ENCODE data around the gene SOX15.
"Not testable (repeated sequence)": the region's sequence is repeated elsewhere in the genome, so short reads cannot be mapped to it uniquely, and the experiment has no call there.

Gene SOX15

DNA sequence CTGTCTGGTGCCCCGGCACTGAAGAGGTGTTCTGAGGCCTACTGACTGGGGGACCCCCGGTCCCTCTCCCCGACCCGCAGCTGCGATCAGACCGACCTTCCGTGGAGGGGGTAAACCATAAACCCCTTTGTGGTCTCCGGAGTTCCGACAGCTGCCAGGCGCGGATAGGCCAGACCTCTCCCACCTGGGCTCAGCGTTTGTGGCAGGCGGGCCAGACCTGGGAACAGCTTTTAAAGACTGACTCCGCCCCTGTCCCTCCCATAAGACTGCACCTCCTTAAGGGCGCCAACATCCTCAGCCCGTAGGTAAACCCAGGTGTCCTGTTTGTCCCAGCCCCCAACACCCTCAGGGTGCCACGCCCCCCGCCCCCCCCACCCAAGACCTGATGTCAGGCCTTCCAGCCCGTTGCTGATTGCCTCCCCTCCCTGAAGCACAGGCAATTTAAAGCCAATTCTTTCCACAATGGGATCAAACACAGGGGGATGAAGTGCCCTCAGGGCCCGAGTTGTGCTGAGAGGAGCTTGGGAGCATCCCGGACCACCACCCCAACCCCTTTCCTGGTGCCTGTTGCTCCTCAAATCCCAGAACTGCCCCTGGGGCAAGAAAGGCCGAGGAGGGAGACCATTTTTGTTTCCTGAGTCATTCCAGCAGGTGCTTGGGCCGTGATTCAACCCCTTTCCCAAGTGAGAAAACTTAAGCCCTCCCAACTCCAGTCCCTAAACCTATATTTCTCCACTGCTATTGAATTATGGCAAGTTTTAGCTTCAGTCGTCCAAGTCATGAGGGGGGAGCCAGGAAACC, at the start of gene SOX15:
Gene SOX15 (minus strand): TSS at position 204 of the 801 bp plus-strand sequence. CDS start 418 bp downstream, outside the sequence.
- DNase-seq (ENCODE audit: low read depth) = peak; percentile 51

DNA sequence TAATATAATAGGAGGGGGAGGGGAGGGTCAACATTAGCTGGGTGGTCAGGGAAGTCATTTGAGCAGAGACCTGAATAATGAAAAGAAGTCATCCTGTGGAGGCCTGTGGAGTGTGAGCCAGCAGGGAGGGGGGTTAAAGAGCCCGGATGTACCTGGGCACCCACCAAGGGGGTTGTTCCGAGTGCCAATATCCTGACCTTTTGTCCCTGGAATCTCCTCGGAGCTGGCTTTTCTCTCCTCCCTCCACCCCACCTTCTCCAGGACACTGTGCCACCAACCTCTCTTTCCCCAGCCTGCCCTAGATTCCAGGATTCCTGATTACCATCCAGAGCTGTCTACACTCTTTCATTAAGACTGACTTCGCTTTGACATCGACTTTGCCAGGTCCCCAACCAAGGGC, 46.3 kb upstream of the SOX15 start:
- no peak for DNase-seq (ENCODE audit: low read depth)

DNA sequence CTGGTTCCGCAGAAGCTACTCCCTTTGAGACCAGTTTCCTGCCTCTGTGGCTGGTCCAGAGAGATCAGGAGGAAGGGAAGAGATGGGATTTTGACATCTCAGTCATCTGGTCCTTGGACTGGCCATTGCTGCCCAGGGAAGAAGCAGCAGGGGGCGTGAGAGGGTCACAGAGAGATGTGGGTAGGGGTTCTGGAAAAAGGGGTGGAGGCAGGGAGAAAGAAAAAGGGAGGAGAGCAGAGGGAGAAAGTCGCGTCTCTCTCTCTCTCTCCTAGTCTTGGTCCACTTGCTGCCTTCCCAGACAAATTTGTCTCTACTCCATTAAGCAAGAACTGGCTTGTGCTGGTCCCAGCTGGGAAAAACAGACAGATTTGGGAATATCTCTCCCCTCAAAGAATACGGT, 44.5 kb upstream of the SOX15 start:
- DNase-seq (ENCODE audit: low read depth) = no peak

DNA sequence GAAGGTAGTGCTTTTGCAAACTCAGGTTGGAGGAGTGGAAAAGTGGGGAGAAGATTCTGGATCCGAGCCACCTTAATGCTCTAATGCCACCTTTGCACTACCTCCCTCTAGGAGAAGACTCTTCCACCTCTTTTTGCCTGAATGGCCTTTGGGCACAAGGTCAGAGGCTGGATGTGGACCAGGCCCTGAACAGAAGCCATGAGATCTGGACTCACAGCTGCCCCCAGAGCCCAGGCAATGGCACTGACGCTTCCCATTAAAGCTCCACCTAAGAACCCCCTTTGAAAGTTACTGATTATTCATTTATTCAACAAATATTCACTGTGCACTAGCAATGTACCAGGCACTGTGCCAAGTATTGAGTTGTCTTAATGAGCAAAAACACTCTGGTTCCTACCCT, 43.2 kb upstream of the SOX15 start:
- DNase-seq (ENCODE audit: low read depth) = no peak

DNA sequence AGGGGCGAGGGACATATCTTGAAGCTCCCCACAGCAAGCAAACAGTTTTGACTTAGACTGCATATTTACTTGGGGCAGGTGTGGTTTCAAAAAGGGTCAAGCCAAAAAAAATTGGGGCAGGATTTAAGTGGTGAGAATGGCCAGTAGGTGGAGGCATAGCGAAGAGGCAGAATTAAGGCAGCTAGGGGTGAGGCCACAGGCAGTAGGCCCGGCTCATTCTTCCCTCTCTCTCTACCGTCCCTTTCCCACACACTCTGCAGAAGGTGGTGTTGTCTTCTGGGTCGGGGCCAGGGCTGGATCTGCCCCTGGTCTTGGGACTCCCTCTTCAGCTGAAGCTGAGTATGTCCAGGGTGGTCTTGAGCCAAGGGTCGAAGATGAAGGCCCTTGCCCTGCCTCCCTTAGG, 42.6 kb upstream of the SOX15 start:
- DNase-seq (ENCODE audit: low read depth) = peak; percentile 50

DNA sequence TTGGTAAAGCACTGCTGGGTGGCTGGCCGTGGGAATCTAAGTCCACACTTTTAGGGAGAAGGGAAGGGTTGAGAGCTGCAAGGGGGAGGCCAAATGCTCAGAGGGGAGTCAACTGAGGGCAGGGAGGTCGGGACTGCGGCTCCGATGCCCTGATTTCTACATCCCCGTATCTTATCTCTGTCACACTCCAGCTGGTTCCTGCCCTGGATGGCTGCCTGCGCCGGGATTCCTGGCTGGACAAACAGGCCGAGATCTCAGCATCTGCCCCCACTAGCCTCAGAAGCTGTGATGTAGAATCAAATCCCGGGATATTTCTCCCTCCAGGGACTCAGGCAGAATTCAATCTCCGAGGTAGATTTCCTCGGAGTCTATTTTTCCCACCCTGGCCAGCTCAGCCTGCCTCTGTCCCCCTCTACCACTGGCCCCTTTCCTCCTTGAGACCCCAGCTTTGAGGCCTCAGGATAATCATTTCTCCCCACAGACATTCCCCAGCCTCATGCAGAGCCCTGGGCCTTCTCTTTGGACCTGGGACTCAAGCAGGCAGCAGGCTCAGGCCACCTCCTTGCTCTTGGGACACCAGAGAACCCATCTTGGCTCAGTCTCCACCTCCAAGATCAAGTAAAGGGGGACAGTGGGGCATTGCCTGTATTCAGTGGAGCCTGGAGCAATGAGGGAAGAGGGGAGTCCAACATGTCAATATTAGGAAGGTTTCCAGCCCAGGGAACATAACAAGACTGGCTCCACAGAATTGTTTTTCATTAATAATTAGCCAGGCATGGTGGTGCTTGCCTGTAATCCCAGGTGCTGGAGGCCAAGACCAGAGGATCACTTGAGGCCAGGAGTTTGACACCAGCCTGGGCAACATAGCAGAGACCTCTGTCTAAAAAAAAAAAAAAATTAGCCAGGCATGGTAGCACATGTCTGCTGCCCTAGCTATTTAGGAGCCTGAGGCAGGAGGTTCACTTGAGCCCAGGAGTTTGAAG, 41.8 kb upstream of the SOX15 start:
- DNase-seq (ENCODE audit: low read depth) = no peak

DNA sequence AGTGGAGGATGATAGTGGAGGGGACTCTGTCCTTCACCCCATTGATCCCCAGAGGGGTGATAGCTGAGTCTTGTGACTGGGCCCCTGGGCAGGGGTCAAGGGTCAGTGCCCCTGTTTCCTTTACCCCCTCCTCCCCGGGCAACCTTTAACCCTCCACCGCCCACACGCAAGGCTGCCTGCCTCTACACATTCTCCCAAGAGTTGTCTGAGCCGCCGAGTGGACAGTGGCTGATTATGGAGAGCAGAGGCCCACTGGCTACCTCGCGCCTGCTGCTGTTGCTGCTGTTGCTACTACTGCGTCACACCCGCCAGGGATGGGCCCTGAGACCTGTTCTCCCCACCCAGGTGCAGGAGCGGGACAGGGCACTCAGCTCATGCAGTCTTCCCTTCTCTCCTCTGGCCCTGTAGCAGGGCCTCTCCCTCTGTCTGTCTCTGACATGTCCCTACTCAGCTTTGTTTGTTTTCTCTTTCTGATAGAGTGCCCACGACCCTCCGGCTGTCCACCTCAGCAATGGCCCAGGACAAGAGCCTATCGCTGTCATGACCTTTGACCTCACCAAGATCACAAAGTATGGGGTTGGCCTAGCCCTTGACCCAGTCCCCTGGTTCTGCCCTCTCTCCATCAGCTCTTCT, 40.2 kb upstream of the SOX15 start, which contains the start of gene SHBG:
Gene SHBG (plus strand): TSS at position 197 of the 633 bp plus-strand sequence. CDS start 38 bp downstream, at position 235.
- DNase-seq (ENCODE audit: low read depth) = no peak

DNA sequence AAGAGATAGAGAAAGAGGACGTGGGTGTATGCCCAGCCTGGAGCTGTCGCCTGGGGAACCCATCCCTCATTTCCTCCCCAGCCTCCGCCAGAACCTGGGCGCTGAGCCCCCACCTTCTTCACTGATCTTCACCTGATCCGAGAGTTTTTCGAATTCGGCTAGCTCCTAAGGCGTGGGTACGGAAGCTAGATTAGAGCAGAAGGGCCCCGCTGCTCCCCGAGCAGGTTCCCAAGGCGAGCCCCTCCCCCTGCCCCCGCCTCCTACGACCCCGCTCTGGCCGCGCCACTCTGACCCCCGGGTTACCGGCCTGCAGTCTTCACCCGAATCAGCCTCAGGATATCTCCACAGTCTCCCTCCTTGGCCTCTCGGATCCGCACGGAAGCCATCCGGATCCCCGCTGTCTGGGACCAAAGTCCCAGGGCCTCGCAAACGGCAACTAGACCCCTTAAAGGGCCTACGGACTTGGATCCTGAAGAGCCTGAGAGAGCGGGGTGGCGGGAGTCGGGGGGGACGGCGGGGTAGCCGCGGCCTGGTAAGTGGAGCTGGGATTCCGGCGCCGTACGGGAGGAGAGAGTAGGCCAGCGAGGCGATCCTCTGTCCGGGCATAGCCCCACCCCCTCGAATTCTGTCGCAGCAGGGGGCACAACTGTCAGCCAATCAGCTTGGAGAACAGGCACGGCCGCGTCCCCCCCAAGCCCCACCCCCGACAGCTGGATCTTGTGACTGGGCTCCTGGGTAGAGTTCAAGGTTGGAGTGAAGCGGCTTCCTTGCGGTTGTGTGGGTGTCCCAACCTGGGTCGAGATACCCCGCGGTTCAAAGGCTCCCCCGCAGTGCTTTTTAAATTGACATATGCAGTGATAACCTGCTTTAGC, 37.6 kb upstream of the SOX15 start, which contains the start of gene SAT2:
Gene SAT2 (minus strand): TSS at position 572 of the 872 bp plus-strand sequence. CDS start 186 bp downstream, at position 386.
- DNase-seq (ENCODE audit: low read depth) = peak; percentile 93

DNA sequence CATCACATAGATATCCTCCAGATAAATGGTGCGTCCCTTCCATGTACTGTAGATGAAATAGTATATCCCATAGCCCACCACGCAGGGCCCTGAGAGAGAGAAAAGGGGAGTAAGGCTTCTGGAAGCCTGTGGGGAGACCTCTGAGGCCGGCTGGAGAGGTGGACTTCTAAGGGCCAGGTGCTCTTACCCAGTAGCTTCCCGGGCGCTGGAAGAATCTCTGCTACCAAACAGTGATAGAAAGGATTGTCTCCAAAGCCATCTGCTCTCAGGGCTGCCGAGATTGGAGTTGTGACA, 37.0 kb upstream of the SOX15 start:
- no peak for DNase-seq (ENCODE audit: low read depth)

DNA sequence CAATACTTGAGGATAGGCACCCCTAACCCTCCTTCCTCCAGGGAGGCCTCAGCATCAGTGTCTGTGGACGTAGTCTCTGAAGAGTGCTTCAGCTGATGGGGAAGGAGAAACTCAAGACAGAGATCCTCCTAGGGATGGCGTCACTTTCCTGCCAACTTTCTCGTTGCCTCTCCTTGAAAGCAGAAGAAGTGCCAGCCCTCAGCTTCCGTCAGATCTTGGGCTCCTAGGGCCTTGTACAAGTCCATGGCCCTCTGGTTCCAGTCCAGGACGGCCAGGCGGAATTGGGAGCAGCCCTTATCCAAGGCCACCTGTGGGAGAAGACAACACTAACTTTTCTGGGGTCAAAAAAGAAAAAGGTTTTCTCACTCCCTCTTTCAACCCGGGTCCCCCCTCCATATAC, 36.4 kb upstream of the SOX15 start:
- no peak for DNase-seq (ENCODE audit: low read depth)

DNA sequence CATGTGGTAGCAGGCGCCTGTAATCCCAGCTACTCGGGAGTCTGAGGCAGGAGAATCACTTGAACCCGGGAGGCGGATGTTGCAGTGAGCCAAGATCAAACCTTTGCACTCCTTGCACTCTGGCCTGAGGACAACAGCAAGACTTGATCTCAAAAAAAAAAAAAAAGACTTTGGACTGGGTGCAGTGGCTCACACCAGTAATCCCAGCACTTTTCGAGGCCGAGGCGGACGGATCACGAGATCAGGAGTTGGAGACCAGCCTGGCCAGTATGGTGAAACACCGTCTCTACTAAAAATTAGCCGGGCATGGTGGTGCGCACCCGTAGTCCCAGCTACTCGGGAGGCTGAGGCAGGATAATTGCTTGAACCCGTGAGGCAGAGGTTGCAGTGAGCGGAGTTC, 35.9 kb upstream of the SOX15 start:
- DNase-seq (ENCODE audit: low read depth) = not testable (repeated sequence)

DNA sequence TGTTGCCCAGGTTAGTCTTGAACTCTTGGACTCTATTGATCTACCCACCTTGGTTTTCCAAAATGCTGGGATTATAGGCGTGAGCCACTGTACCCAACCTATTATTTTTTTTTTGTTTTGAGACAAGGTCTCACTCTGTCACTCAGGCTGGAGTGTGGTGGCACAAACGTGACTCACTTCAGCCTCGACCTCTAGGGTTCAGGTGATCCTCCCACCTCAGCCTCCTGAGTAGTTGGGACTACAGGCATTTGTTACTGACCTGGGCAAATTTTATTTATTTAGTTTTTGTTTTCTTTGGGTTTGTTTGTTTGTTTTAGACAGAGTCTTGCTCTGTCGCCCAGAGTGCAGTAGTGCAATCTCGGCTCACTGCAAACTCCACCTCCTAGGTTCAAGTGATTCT, 33.8 kb upstream of the SOX15 start:
- DNase-seq (ENCODE audit: low read depth) = no peak

DNA sequence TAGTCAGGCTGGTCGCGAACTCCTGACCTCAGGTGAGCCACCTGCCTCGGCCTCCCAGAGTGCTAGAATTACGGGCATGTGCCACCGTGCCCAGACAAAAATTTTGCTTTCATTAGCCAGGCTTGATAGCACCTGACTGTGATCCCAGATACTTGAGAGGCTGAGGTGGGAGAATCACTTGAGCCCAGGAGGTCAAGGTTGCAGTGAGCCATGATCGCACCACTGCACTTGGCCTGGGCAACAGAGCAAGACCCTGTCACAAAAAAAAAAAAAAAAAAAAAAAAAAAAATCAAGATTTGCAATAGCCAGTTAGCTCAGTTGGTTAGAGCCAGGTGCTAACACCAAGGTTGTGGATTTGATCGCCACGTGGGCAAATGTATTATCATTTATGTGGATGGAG, 30.9 kb upstream of the SOX15 start:
- DNase-seq (ENCODE audit: low read depth) = no peak

DNA sequence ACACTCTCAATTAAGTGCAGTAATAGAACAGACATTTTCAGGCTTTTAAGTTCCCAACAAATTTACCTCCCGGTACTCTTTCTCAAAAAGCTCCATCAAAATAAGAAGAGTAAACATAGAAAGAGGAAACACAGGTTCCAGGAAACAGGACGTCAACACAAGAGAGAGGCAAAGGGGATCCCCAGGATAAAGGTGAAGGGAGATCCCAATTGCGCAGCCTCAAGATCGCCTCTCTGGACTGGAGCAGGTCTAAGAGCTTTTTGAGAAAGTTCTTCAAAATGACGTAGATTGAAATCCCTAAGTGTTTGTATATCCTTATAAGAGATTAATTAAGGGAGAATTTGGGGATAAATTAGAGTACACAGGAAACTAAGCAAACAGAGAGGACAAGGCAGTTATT, 28.7 kb upstream of the SOX15 start:
- no peak for DNase-seq (ENCODE audit: low read depth)

DNA sequence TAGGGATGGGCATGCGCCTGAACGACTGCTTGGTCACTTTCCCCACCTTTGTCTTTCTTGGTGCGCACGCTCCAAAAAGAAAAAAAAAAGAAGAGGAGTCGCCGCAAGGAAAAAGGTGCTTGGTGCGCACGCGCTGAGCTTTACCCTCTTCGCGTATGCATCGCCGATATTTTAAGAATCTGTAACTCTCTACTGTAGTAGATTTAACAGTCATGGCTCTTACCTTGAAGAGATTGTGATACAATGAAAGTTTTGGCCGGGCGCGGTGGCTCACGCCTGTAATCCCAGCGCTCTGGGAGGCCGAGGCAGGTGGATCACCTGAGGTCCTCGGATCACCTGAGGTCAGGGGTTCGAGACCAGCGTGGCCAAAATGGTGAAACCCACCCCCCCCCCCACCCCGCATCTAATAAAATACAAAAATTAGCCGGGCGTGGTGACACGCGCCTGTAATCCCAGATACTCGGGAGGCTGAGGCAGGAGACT, 25.4 kb upstream of the SOX15 start:
- DNase-seq (ENCODE audit: low read depth) = no peak

DNA sequence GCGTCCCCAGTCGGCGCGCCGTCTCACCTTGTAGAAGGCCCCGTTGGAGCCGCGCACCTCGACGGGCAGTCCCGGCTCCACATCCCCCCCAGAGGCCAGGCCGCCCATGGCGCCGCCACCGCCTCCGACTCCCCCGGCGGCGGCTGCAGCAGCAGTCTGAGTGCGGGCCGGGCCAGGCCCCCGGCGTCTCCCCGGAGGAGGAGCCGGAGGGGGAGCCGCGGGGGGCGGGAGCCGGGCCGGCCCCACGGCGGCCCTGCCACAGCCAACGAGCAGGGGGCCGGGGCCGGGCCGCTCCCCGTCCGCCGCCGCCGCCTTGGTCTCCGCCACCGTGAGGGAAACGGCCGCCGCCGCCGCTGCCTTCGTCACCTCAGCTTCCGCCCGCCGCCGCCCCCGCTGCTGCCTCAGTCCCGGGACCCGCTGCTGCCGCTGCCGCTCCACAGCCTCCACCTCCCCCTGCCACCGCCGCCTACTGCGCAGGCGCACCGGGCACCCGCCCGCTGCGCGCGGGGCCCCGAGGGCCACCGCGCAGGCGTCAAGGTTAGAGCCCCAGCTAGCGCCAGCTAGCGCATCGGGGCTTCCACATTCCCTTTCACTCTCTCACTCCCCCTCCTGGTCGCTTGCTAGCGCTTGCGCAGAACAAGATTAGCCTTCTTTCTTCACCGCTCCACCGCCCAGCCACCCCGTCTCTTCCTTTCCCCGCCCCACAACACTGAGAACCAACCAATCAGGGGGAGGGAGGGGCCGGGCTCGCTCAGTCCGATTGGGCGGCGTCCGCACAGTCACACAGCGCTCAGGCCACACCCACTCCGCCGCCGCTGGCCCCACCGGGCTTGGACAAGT, 24.8 kb upstream of the SOX15 start, which contains the start of gene FXR2:
Gene FXR2 (minus strand): TSS at position 473 of the 840 bp plus-strand sequence. CDS start 365 bp downstream, at position 108.
- peak; percentile 100 for DNase-seq (ENCODE audit: low read depth)

DNA sequence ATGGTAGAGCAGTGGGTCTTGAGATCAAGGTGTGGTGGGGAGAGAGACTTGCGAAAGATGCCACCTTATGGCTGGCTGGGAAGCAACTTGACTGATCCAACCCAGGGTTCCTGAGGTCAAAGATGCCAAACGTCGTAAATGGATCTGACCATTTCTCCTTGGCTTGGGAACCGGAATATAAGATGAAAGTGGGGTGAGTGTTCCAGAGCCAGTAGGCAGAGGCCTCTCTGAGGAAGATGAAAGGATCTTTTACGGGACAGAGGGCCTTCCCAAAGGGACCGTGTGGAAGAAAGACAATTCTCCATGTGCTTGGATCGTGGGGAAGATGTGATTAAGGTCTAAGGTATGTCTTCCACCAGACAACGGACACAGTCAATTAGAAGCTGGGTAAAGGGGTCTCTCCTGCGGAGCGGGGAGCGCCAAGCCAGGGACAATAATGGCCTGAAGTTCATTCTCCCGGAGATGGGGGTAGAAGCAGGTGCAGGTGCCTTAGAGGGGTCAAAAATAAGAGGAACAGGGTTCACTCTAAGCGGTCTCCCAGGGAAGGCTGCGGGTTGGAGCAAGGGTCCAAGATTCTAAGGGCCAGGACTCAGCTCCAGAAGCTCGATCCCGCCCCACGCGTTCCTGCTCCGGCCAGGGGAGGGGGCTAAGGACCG, 24.0 kb upstream of the SOX15 start:
- DNase-seq (ENCODE audit: low read depth) = peak; percentile 38

DNA sequence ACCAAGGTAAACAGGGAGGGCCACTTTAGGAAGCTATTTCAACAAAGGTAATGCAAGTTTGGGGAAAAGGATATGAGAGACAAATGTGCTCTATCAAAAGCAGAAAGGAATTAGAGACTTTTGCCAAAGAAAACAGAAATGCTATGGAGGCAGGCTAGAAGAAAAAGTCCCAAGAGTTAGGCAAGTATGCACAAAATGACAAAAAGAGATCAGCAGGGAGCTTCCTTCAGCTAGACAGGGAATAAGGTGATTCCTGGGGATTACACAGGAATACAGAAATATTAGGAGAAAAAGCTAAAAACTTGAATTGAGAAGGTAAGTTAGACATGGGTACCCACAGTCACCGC, 22.4 kb upstream of the SOX15 start:
- DNase-seq (ENCODE audit: low read depth) = peak; percentile 29

DNA sequence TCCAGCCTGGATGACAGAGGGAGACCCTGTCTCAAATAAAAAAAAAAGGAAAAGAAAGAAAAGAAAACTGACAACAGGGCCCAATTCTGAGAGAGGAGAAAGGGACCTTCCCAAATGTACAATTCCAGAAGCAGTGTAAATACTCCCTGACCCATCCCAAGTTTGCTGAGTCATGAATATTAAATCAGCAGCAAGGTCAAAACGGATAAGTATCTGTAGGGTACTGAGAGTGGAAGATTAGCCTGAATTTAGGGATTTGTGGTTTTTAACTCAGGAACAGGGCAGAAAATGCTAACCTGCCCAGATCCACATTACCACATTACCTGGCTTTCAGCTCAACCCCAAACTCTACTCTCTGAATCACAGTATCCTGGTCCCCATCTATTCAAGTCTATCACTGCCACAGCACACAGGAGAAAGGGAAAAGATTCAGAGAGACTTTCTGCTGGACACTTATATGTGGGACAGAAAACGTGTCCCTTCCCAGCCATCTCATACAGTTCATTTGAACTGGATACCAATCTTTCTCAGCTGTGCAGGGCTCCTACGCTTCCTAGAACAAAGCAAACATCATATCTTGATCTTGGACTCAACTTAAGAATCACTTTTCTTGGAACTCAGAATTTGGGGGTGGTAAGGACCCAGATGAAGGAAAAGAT, 21.9 kb upstream of the SOX15 start:
- DNase-seq (ENCODE audit: low read depth) = no peak

All from iris pigment epithelial cell (primary cell).